IMR-90 (cell line): ENCODE measurements around the gene OR6S1. TPM values are rescaled to one million over a fixed set of nuclear protein-coding genes. Genes with fewer than 3 reads are reported as not detected.

ENCODE experiments used
- ATAC-seq: fragments of 200-7000 bp; cut with Tn5 transposase; 2 replicates; pipeline ENCODE4 v1.9.1; 2020; ENCODE audit warnings: low read depth, mild to moderate bottlenecking, moderate library complexity
- BruUV-seq: library from RNA; stranded (reverse); fragments of 400-500 nt; replicated peaks from 2 replicates; lab custom pipeline; 2021; lab: Mats Ljungman, UMichigan
- CTCF ChIA-PET: fragments of 300-600 bp; formaldehyde crosslinking; extraction: SDS; loops from one replicate; lab custom pipeline; 2021; ENCODE audit warnings: antibody characterized with exemption; lab: Yijun Ruan, JAX
- POLR2A ChIA-PET: fragments of 300-600 bp; sonication (Branson Sonifier 250); formaldehyde crosslinking; loops from one replicate; lab custom pipeline; 2022; ENCODE audit warnings: antibody characterized with exemption; ENCODE audit not compliant: unreplicated experiment; lab: Charles Lee
- DNase-seq: peaks from one replicate; pipeline ENCODE4 v3.0.0; 2013
- H2AFZ ChIP-seq: replicated peaks from 2 replicates; pipeline ENCODE3; 2013; ENCODE audit warnings: low read length, mild to moderate bottlenecking; ENCODE audit not compliant: poor library complexity
- H2AK5ac ChIP-seq: 2 replicates; pipeline ENCODE4 v1.6.1; 2013; ENCODE audit warnings: low read depth, low read length, inconsistent platforms
- H2AK9ac ChIP-seq: replicated peaks from 2 replicates; pipeline ENCODE3; 2013; ENCODE audit warnings: mild to moderate bottlenecking, low read depth, low read length, moderate library complexity; ENCODE audit not compliant: poor library complexity
- H2BK120ac ChIP-seq: 2 replicates; pipeline ENCODE4 v1.6.1; 2013; ENCODE audit warnings: low read depth, low read length, inconsistent platforms
- H2BK15ac ChIP-seq: 3 replicates; pipeline ENCODE4 v1.6.1; 2013; ENCODE audit warnings: low read depth, low read length, inconsistent platforms
- H2BK20ac ChIP-seq: 2 replicates; pipeline ENCODE4 v1.6.1; 2013; ENCODE audit warnings: low read depth, mild to moderate bottlenecking, inconsistent platforms, low read length, moderate library complexity
- H2BK5ac ChIP-seq: 2 replicates; pipeline ENCODE4 v1.6.1; 2013; ENCODE audit warnings: mild to moderate bottlenecking, low read depth, low read length, inconsistent platforms; ENCODE audit not compliant: poor library complexity, severe bottlenecking
- H3K14ac ChIP-seq: replicated peaks from 2 replicates; pipeline ENCODE4 v1.6.1; 2013; ENCODE audit warnings: low read depth, low read length, inconsistent platforms
- H3K18ac ChIP-seq: 2 replicates; pipeline ENCODE4 v1.6.1; 2013; ENCODE audit warnings: low read depth, low read length, control low read depth
- H3K23ac ChIP-seq: 2 replicates; pipeline ENCODE4 v1.6.1; 2013; ENCODE audit warnings: low read depth, low read length, inconsistent platforms
- H3K27ac ChIP-seq: 2 replicates; pipeline ENCODE4 v1.5.1; 2013; ENCODE audit warnings: mild to moderate bottlenecking, control low read depth, low read length; ENCODE audit not compliant: insufficient read depth
- H3K27me3 ChIP-seq: 2 replicates; pipeline ENCODE4 v1.6.1; 2013; ENCODE audit warnings: low read length; ENCODE audit not compliant: control insufficient read depth, insufficient read depth
- H3K36me3 ChIP-seq: 2 replicates; pipeline ENCODE4 v1.6.1; 2013; ENCODE audit warnings: low read length, mixed read lengths; ENCODE audit not compliant: control insufficient read depth, insufficient read depth
- H3K4ac ChIP-seq: 2 replicates; pipeline ENCODE4 v1.6.1; 2013; ENCODE audit warnings: low read depth, low read length, inconsistent platforms
- H3K4me1 ChIP-seq: 2 replicates; pipeline ENCODE4 v1.6.1; 2013; ENCODE audit warnings: low read length, mixed read lengths; ENCODE audit not compliant: control insufficient read depth, insufficient read depth
- H3K4me2 ChIP-seq: 2 replicates; pipeline ENCODE4 v1.6.1; 2013; ENCODE audit warnings: low read depth, mild to moderate bottlenecking, control low read depth, low read length, moderate library complexity
- H3K4me3 ChIP-seq: 2 replicates; pipeline ENCODE4 v1.5.1; 2013; ENCODE audit warnings: low read depth, mild to moderate bottlenecking, control low read depth, low read length, moderate library complexity; ENCODE audit not compliant: insufficient read depth
- H3K56ac ChIP-seq: 2 replicates; pipeline ENCODE4 v1.6.1; 2013; ENCODE audit warnings: low read length, inconsistent platforms; ENCODE audit not compliant: insufficient read depth; ENCODE audit errors: extremely low read depth
- H3K79me1 ChIP-seq, 2 experiments: 2 replicates each; pipeline ENCODE4 v1.6.1; 2013; ENCODE audit warnings: low read length in 2 of 2, inconsistent platforms in 1 of 2, low read depth in 1 of 2
- H3K9ac ChIP-seq: 2 replicates; pipeline ENCODE4 v1.6.1; 2013; ENCODE audit warnings: low read depth, low read length, control low read depth
- H3K9me1 ChIP-seq: 2 replicates; pipeline ENCODE4 v1.6.1; 2013; ENCODE audit warnings: low read length, inconsistent platforms; ENCODE audit not compliant: insufficient read depth
- H3K9me3 ChIP-seq: 2 replicates; pipeline ENCODE4 v1.6.1; 2013; ENCODE audit warnings: low read length; ENCODE audit not compliant: control insufficient read depth, insufficient read depth
- H4K20me1 ChIP-seq: 2 replicates; pipeline ENCODE4 v1.6.1; 2013; ENCODE audit warnings: low read length, inconsistent platforms; ENCODE audit not compliant: insufficient read depth
- H4K5ac ChIP-seq: 2 replicates; pipeline ENCODE4 v1.6.1; 2013; ENCODE audit warnings: mild to moderate bottlenecking, low read depth, low read length, control low read depth
- H4K8ac ChIP-seq, 2 experiments: 2 replicates each; pipeline ENCODE4 v1.6.1; 2013; ENCODE audit warnings: low read depth in 2 of 2, low read length in 2 of 2, control low read depth in 1 of 2, inconsistent platforms in 1 of 2
- H4K91ac ChIP-seq: 2 replicates; pipeline ENCODE4 v1.6.1; 2013; ENCODE audit warnings: low read depth, low read length, inconsistent platforms; ENCODE audit not compliant: insufficient read depth
- BHLHE40 ChIP-seq: fragments of 150-350 bp; IDR thresholded peaks from 2 replicates; pipeline ENCODE4 v1.6.1; 2016; ENCODE audit warnings: mild to moderate bottlenecking, low read depth, low read length
- CEBPB ChIP-seq: IDR thresholded peaks from 2 replicates; pipeline ENCODE4 v1.6.1; 2012; ENCODE audit warnings: low read depth, low read length, improper control_type of control experiment
- CHD1 ChIP-seq: IDR thresholded peaks from 2 replicates; pipeline ENCODE4 v1.6.1; 2012; ENCODE audit warnings: low read depth, low read length, improper control_type of control experiment
- CTCF ChIP-seq: conservative IDR thresholded peaks from 2 replicates; pipeline ENCODE4 v1.5.1; 2012; ENCODE audit warnings: mild to moderate bottlenecking, low read depth, low read length, improper control_type of control experiment
- MAFK ChIP-seq: IDR thresholded peaks from 2 replicates; pipeline ENCODE4 v1.6.1; 2012; ENCODE audit warnings: low read depth, low read length, improper control_type of control experiment
- MAZ ChIP-seq: IDR thresholded peaks from 2 replicates; pipeline ENCODE4 v1.6.1; 2012; ENCODE audit warnings: low read depth, mild to moderate bottlenecking, low read length, improper control_type of control experiment, moderate library complexity, borderline replicate concordance
- MXI1 ChIP-seq: IDR thresholded peaks from 2 replicates; pipeline ENCODE4 v1.6.1; 2012; ENCODE audit warnings: low read depth, mild to moderate bottlenecking, low read length, moderate library complexity, borderline replicate concordance
- POLR2A ChIP-seq: IDR thresholded peaks from 2 replicates; pipeline ENCODE4 v1.6.1; 2012; ENCODE audit warnings: mild to moderate bottlenecking, low read depth, low read length
- RAD21 ChIP-seq: IDR thresholded peaks from 2 replicates; pipeline ENCODE4 v1.6.1; 2012; ENCODE audit warnings: low read length, improper control_type of control experiment
- RCOR1 ChIP-seq: IDR thresholded peaks from 2 replicates; pipeline ENCODE4 v1.6.1; 2012; ENCODE audit warnings: mild to moderate bottlenecking, low read length, improper control_type of control experiment; ENCODE audit not compliant: insufficient replicate concordance
- RFX5 ChIP-seq: IDR thresholded peaks from 2 replicates; pipeline ENCODE4 v1.8.0; 2012; ENCODE audit warnings: low read depth, mild to moderate bottlenecking, low read length, moderate library complexity
- SMC3 ChIP-seq: fragments of 150-350 bp; IDR thresholded peaks from 2 replicates; pipeline ENCODE4 v1.6.1; 2016; ENCODE audit warnings: low read depth, mild to moderate bottlenecking, antibody characterized with exemption, low read length, moderate library complexity
- USF2 ChIP-seq: fragments of 150-350 bp; IDR thresholded peaks from 2 replicates; pipeline ENCODE4 v1.6.1; 2017; ENCODE audit warnings: mild to moderate bottlenecking, antibody characterized with exemption, low read length, low read depth
- WGBS, 2 experiments: methylation state at CpG; one replicate each; pipeline versions ENCODE4 v1.1.5 to v1.1.7; 2013; ENCODE audit warnings: missing lambda C conversion rate in 2 of 2; ENCODE audit not compliant: insufficient read length in 1 of 2; ENCODE audit errors: extremely low coverage in 2 of 2; 5-methylcytosine and 5-hydroxymethylcytosine counted together
- dilution Hi-C: fragments of 300-500 bp; cut with HindIII; formaldehyde crosslinking; loops from one replicate; pipeline ENCODE4 v1.14.3; 2018; ENCODE audit warnings: low sequenced_read_pairs; ENCODE audit not compliant: unreplicated experiment
- in situ Hi-C: fragments of 300-500 bp; cut with MboI; formaldehyde crosslinking; loops from 3 replicates; pipeline ENCODE4 v1.14.3; 2019; ENCODE audit warnings: low sequenced_read_pairs, inconsistent platforms, mixed read lengths
- intact Hi-C: fragments of 100-400 bp; cut with micrococcal nuclease; formaldehyde crosslinking; loops from 2 replicates; pipeline ENCODE4 v1.10.0; 2022
- polyA plus RNA-seq, 3 experiments: library from polyadenylated mRNA; depleted of rRNA; stranded (reverse); fragments of >200 nt; gene quantifications; 2 replicates each; pipeline ENCODE4 v1.2.3, GENCODE V29; 2012; ENCODE audit warnings: low replicate concordance in 1 of 3
- total RNA-seq: library from RNA; depleted of rRNA; stranded (reverse); fragments of >200 nt; gene quantifications from 2 replicates; pipeline ENCODE4 v1.2.3, GENCODE V29; 2012

OR6S1 gene
- total and polyA plus RNA-seq, 2 of the 4 experiments (the other 2 are of a cell fraction), result not detected

- ChIA-PET POLR2A (no interaction called here), CTCF (no interaction called here)
- Histone ChIP-seq H2BK20ac (no peak overlapping the region), H2AK9ac (no peak overlapping the region), H3K9me3 (no peaks in the 10 kb centered on the region), H2AFZ (no peak overlapping the region), H2BK120ac (no peak overlapping the region), H3K27me3 (peaks cover 6% of the 10 kb centered on the region), H2BK5ac (no peak overlapping the region), H3K23ac (no peak overlapping the region), H3K56ac (no peak overlapping the region), H3K79me1 (no peaks in the 10 kb centered on the region), H3K9me1 (no peaks in the 10 kb centered on the region), H4K5ac (no peak overlapping the region), H3K4me1 (no peaks in the 10 kb centered on the region), H2BK15ac (no peak overlapping the region), H4K20me1 (no peaks in the 10 kb centered on the region), H3K18ac (no peak overlapping the region), H3K9ac (no peak overlapping the region), H2AK5ac (no peak overlapping the region), H3K14ac (no peak overlapping the region), H3K4me2 (no peak overlapping the region), H3K27ac (no peak overlapping the region), H3K4ac (no peak overlapping the region), H4K8ac (no peak overlapping the region), H3K36me3 (no peaks in the 10 kb centered on the region), H3K4me3 (no peak overlapping the region), H4K91ac (no peak overlapping the region)
- DNase-seq, result no peak
- dilution Hi-C loops (loop anchor here (25.0 kb wide), 1 partner anchor 131 kb away; no protein-coding TSS in a partner anchor), intact Hi-C loops (no loop called here), in situ Hi-C loops (no loop called here)
- no CpG with 5 or more reads among the region's 2 CpGs for WGBS, 2 experiments
- no peak for ATAC-seq
- BruUV-seq, result no TSS peak
- no peak for TF ChIP-seq RCOR1
- no peak for TF ChIP-seq SMC3
- TF ChIP-seq RFX5, result no peak
- no peak for TF ChIP-seq MXI1
- TF ChIP-seq BHLHE40, result no peak
- TF ChIP-seq CTCF, result no peak
- no peak for TF ChIP-seq POLR2A
- TF ChIP-seq MAZ, result no peak
- no peak for TF ChIP-seq RAD21
- TF ChIP-seq CHD1, result no peak
- TF ChIP-seq CEBPB, result no peak
- TF ChIP-seq MAFK, result no peak
- no peak for TF ChIP-seq USF2
Measured at GRCh38 chr14:20667957-20668356, 26.5 kb upstream of the OR6S1 start.
